ENCODE results near the gene SLC12A3.

The SLC12A3 gene

DNA sequence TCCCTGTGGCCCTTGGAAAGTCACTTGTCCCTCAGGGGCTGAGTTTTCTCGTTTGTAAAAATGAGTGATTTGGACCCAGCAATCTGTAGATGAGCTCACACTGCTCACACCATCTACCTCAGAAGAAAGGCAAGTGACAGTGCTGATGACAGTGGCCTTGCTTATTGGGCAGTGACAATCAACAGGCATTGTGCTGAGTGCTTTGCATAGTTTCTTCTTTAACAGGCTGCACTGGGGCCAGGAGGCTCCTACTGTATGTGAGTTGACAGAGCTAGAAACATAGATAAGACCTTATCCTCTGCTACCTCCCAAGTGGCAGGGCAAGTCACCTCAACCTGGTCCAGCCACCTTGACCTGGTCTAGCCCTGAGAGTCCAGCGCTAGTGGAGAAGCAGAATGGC lies 29.7 kb upstream of the SLC12A3 start:
- no peak for DNase-seq (ENCODE audit: low read depth)
- TF ChIP-seq, protein P1, sequence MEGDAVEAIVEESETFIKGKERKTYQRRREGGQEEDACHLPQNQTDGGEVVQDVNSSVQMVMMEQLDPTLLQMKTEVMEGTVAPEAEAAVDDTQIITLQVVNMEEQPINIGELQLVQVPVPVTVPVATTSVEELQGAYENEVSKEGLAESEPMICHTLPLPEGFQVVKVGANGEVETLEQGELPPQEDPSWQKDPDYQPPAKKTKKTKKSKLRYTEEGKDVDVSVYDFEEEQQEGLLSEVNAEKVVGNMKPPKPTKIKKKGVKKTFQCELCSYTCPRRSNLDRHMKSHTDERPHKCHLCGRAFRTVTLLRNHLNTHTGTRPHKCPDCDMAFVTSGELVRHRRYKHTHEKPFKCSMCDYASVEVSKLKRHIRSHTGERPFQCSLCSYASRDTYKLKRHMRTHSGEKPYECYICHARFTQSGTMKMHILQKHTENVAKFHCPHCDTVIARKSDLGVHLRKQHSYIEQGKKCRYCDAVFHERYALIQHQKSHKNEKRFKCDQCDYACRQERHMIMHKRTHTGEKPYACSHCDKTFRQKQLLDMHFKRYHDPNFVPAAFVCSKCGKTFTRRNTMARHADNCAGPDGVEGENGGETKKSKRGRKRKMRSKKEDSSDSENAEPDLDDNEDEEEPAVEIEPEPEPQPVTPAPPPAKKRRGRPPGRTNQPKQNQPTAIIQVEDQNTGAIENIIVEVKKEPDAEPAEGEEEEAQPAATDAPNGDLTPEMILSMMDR (IDR thresholded peaks at IDR 0.05; ENCODE audit: control insufficient read depth, insufficient read depth, low read depth, low read length, missing control alignments): no peak
- no peak overlapping the region for H3K4me3 ChIP-seq (ENCODE audit: control insufficient read depth, low read depth, low read length)

GRCh38 chr16:56836410-56837230 lies 28.4 kb upstream of the SLC12A3 start:
- no peak overlapping the region for H3K4me3 ChIP-seq (ENCODE audit: control insufficient read depth, low read depth, low read length)
- TF ChIP-seq, protein P1 (IDR thresholded peaks at IDR 0.05; ENCODE audit: control insufficient read depth, insufficient read depth, low read depth, low read length, missing control alignments): no peak
- DNase-seq (ENCODE audit: low read depth): peak; percentile 31

DNA sequence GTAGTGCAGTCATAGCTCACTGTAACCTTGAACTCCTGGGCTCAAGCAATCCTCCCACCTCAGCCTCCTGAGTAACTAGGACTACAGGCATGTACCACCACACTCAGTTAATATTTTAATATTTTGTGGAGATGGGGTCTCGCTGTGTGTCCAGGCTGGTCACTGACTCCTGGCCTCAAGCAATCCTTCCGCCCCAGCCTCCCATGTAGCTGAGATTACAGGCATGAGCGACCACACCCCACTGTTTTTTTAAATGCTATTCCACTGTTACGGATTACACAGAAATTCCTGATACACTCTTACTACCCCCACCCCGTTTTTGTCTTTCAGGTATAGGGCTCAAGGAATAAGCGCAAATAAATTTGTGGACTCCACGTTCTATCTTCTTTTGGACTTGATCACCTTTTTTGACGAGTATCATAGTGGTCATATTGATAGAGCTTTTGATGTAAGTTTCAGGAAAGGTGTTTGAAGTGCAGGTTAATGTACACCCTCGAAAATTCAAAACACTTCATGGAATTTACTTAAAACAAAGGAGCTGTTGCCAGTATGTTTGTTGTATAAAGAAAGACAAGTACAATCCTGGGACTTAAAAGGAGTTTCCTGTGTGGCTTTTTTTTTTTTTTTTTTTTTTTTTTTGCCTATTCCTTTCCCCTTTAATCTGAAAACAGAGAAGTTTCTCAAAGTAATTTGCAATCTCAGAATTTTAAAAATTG lies 26.2 kb upstream of the SLC12A3 start:
- DNase-seq (ENCODE audit: low read depth): no peak
- TF ChIP-seq, protein P1 (IDR thresholded peaks at IDR 0.05; ENCODE audit: control insufficient read depth, insufficient read depth, low read depth, low read length, missing control alignments): no peak
- no peak overlapping the region for H3K4me3 ChIP-seq (ENCODE audit: control insufficient read depth, low read depth, low read length)

DNA sequence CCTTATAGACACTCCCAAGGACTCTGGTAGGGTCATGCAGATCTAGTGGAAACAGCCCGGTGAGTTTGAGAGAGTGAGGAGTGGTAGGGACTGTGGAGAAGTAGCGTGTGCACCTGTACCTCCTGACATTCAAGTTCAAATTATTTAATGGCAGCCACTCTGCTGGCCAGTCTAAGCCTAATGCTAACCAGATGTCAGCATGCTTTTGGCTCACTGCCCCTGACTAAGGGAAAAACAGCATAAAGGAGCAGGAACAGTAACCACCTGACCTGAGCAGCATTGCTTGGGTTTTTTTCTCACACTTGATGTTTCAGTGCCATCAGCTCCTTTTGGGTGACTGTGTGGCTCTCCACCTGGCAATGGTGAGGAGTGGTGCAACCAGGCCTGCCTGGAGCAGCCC lies 23.8 kb upstream of the SLC12A3 start:
- TF ChIP-seq, protein P1 (IDR thresholded peaks at IDR 0.05; ENCODE audit: control insufficient read depth, insufficient read depth, low read depth, low read length, missing control alignments): no peak
- H3K4me3 ChIP-seq (ENCODE audit: control insufficient read depth, low read depth, low read length): no peak overlapping the region
- DNase-seq (ENCODE audit: low read depth): peak; percentile 34

DNA sequence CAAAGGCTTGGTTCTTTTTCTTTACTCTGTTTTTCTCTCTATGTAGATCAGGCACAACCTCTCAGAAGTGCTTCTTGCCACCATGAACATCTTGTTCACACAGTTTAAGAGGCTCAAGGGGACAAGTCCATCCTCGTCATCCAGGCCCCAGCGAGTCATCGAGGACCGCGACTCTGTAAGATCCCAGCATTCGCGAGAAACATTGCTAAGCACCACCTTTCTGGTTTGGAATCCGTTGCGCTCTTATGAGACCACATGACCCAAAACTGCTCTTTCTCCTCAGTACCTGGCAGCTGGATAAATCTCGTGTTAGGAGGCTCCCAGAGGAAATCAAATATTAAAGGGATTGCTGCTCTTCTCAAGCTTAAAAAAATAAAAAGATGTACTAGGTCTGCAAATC lies 23.3 kb upstream of the SLC12A3 start:
- no peak overlapping the region for H3K4me3 ChIP-seq (ENCODE audit: control insufficient read depth, low read depth, low read length)
- no peak for DNase-seq (ENCODE audit: low read depth)
- TF ChIP-seq, protein P1 (IDR thresholded peaks at IDR 0.05; ENCODE audit: control insufficient read depth, insufficient read depth, low read depth, low read length, missing control alignments): no peak

DNA sequence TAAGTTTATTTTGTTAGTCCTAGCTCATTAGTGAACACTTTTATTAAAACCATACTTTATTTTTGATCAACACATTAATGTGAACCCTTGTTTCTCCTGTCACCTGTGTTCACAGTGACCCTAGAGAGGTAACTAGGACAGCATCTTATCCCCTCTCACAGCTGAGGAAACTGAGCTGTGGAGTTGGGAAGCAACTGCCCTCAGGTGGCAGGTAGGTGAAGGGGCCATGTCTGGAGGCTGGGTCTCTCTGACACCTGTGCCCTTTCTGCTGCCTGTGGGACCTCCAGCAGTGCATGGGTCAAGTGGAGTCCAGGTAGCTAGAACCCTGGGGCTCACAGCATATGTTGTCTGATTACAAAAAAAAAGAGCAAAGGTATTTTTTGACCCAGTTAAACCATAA lies 22.9 kb upstream of the SLC12A3 start:
- TF ChIP-seq, protein P1 (IDR thresholded peaks at IDR 0.05; ENCODE audit: control insufficient read depth, insufficient read depth, low read depth, low read length, missing control alignments): no peak
- H3K4me3 ChIP-seq (ENCODE audit: control insufficient read depth, low read depth, low read length): no peak overlapping the region
- DNase-seq (ENCODE audit: low read depth): no peak
